HCEC 1CT (cell line): ENCODE measurements around the gene FUS.

Experiments used
- DNase-seq: peaks from one replicate; pipeline ENCODE4 v3.0.0-alpha.2; 2017

The FUS gene

DNA sequence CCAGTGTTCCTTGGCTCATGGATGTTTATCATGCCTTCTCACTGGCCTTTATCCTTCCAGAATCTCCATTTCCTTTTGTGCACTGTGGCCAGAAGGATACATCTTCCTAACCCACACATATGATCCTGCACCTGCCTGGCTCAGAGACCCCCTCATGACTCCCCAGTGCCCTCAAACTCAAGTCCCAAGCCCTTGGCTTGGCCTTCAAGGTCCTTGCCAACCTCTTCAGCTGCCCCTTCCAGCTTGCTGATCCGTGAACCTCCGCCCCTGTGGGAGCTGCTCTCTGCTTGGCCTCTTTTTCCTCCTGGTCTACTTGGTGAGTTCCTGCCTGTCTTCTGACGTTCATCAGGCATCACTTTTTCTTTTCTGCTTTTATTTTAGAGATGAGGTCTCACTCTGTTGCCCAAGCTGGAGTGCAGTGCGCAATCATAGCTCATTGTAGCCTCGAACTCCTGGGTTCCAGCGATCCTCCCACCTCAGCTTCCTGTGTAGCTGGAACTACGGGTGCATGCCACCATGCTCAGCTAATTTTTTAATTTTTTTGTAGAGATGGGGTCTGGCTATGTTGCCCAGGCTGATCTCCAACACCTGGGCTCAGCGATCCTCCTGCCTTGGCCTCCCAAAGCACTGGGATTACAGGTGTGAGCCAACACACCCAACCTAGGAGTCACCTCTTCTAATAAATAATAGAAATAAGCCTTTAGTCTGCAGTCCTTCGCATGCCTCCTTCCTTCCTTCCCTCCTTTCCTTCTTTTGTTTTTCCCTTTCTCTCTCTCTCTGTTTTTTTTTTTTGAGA lies 25.1 kb downstream of the FUS start:
- no peak for DNase-seq

DNA sequence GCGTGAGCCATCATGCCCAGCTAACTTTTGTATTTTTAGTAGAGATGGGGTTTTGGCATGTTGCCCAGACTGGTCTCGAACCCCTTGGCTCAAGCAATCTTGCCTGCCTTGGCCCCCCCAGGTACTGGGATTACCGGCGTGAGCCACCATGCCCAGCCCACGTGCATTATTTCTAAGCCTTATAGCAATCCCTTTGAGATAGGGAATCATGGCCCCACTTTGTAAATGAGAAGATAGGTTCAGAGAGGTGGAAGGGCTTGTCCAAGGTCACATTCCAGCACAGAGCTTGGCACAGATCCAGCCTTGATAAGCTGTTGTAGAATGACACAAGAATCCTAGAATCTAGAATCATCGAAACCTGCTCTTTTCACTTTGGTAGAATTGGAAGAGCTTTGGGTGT lies 26.8 kb downstream of the FUS start:
- DNase-seq = no peak

DNA sequence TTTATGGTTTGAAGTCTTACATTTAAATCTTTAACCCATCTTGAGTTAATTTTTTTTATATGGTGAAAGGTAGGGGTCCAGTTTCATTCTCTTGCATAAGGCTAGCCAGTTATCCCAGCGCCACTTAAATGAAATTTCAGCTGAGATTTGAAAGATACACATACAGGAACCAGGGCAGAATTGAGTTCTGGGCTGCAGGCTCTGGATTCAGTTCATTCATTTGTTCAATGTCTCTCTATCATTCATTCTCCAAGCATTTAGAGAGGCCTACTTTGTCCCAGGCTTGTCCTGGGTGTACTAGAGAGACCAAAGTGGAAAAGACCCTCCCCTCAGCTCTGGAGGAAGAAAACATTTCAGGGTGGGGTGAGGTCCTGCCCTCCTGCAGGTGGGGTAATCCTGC lies 33.4 kb downstream of the FUS start:
- no peak for DNase-seq

DNA sequence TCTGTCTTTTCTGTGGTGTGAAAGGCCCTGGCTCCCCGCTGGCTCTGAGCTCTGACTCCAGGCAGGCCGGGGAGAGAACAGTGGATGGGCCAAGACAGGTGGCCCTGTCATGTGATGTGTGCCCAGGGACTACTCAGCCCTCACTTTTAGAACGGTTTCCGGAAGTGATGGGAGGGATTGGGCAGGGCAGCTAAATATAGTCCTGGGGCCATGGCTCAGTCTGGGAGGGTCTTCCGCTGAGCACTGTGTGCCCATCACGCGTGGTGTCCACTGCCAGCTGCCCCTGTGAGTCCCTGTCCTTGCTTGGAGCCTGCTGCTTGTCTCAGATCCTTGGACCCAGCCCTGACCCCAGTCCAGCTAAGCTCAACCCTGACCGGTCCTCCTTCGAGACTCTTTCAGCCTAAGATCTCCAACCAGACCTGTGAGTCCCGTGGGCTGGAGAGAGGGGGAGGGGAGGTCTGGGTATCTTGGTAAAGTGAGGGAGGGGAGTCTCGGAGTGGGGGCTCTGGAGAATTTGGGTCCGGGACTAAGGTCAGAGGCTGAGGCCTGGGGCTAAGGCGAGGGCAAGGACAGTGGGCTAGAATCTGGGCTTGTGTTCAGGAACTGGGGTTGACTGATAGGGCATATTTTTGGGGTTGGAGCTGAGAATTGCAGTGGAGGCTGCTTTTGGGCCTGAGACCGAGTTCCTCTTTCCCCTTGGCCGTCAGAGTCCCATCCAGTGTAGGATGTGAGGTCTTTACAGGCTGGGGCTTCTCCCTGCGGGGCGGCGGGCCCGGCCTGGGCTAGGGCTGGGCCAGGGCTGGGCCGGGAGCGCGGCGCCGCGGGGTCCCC lies 34.2 kb downstream of the FUS start, which contains the start of gene TRIM72:
Gene TRIM72 (plus strand): TSS at position 243 of the 831 bp plus-strand sequence. CDS start 620 bp downstream, outside the sequence.
- DNase-seq = no peak

DNA sequence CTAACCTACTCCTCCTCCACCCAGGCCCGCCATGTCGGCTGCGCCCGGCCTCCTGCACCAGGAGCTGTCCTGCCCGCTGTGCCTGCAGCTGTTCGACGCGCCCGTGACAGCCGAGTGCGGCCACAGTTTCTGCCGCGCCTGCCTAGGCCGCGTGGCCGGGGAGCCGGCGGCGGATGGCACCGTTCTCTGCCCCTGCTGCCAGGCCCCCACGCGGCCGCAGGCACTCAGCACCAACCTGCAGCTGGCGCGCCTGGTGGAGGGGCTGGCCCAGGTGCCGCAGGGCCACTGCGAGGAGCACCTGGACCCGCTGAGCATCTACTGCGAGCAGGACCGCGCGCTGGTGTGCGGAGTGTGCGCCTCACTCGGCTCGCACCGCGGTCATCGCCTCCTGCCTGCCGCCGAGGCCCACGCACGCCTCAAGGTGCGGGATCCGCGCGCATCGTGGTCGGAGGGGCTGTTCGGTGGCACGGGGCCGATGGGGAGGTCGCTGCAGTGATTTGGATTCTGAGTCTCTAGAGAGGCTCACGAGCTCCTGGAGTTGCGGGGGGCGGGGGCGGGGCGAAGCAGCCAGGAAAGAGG lies 34.9 kb downstream of the FUS start:
- DNase-seq = no peak

DNA sequence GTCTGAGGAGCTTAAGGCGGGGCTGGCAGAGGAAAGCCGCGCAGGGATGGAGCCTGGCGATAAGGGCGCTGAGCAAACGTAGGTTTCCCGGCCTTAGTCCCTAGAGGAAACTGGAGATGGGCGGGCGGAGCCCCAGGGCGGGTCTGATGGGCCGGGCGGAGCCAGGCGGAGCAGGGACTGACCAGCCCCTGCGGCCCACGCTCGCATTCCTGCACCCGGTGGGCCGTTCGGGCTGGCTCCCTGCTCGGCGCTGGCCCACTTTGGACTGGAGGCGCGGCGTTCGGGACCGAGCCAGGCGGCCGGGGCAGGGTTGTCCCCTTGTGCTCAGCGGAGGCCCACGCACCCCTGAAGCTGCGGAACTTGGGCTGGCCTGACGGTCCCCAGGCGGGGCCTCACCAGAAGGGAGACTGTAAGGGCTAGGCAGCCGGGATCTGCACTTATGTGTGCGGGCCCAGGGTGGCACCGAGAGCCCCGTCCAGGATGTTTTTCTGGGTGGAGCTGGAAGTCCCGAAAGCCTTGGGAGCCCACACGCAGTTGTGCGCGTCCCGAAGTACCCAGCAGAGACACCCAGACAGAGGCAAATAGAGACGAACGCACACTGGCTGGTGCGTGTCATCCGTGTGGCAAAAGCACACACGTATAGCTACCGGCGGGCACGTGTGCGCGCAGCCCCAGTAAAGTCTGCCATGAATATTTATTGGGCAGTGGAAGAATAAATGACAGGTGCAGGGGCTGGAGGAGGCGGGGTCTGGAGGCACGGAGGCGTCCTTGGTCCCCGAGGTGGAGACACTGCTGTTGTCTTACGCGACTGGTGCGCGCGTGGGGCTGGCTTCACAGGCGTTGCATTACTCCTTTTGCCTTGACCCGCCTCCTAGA lies 35.6 kb downstream of the FUS start:
- no peak for DNase-seq

DNA sequence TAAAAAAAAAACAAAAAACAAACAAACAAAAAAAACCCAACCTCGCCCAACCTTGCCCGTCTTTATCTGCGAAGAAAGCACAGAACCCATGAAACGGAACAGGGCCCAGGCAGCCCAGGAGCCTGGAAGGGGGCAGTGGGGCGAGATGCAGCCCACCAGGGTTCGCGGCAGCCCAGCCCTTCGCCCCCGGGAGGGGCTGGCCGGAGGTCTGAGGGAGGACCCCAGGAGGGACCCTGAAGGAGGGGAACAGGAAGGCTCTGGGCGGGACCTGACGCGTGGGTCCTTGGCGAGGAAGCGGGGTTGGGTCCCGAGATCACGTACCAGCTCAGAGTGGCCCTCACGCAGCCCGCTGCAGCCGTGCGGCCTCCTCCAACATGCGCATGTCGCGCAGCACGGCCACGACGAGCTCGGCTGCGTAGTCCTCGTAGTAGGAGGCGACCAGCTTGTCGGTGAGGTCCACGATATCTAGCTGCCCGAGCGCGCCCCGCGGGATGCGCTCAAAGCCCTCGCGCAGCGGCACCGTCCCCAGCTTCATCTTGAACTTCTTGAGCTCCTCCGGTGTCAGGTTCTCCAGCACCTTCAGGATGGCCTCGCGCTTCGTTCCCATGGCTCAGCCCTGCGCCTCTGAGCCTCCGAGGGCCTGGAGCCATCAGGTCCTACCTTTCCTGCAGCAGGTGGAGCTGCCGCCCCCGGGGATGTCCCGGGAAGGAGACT lies 36.6 kb downstream of the FUS start, which contains the start of gene PYDC1:
Gene PYDC1 (minus strand): TSS at position 714 of the 714 bp plus-strand sequence. CDS start 107 bp downstream, at position 607.
- DNase-seq = no peak

DNA sequence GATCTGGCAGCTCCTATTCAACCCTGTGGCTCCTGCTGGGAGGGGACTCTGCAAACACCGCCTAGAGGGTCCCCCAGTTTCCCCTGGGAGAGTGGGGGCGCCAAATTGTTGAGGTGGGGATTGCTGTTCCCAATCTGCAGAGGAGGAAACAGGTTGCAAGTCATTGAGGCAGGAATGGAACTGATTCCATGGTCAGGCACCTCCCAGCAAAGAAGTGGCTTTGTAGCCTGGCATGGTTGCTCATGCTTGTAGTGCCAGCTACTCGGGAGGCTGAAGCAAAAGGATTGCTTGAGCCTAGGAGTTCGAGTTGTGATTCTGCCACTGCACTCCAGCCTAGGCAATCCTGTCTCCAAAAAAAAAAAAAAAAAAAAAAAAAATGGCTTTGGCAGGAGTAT lies 37.2 kb downstream of the FUS start:
- DNase-seq = no peak

DNA sequence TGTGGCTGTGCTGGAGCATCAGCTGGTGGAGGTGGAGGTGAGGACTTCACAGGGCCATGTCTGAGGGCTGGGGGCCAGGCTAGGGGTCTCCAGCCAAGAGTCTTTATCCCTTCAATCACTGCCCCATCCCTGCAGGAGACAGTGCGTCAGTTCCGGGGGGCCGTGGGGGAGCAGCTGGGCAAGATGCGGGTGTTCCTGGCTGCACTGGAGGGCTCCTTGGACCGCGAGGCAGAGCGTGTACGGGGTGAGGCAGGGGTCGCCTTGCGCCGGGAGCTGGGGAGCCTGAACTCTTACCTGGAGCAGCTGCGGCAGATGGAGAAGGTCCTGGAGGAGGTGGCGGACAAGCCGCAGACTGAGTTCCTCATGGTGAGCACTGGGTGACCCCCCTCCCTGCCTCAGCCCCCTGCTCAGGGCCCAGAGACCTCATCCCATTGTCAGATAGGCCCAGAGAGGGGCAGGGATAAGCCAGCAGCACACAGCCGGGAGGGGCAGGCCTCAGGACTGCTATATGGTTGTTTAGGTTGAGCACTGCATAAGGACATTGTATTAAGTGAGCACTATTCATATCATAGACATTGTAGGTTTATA lies 39.3 kb downstream of the FUS start:
- DNase-seq = no peak

DNA sequence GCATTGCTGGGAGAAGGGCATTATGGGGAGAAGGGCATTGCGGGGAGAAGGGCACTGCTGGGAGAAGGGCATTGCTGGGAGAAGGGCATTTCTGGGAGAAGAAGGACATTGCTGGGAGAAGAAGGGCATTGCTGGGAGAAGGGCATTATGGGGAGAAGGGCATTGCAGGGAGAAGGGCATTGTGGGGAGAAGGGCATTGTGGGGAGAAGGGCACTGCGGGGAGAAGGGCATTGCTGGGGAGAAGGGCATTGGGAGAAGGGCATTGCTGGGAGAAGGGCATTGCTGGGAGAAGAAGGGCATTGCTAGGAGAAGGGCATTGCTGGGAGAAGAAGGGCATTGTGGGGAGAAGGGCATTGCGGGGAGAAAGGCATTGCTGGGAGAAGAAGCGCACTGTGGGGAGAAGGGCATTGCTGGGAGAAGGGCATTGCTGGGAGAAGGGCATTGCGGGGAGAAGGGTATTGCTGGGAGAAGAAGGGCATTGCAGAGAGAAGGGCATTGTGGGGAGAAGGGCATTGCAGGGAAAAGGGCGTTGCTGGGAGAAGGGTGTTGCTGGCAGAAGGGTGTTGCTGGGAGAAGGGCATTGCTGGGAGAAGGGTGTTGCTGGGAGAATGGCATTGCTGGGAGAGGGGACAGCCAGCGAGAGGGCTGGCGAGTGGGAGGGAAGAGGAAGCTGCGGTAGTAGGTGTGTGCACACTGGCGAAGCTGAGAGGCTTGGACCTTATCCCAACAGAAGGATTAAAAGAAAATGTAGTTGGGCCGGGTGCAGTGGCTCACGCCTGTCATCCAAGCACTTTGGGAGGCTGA lies 41.6 kb downstream of the FUS start:
- no peak for DNase-seq

DNA sequence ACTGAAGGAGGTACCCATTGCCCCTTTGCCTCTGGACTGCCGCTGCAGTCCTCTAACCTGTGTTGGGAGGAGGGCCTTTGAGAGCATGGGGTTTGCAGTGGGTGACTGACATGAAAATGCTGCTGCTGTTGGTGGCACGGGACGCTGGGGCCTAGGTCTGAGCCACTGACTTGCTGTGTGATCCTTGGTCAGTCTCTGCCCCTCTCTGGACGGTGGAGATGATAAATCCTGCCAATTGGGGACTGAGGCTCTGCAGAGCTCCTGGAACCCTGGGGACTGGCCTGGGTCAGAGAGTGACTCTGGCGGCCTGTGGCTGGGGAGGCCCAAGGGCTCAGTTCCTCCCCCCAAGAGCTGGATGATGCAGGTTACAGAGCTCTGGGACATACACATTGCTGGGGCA lies 43.1 kb downstream of the FUS start:
- no peak for DNase-seq

DNA sequence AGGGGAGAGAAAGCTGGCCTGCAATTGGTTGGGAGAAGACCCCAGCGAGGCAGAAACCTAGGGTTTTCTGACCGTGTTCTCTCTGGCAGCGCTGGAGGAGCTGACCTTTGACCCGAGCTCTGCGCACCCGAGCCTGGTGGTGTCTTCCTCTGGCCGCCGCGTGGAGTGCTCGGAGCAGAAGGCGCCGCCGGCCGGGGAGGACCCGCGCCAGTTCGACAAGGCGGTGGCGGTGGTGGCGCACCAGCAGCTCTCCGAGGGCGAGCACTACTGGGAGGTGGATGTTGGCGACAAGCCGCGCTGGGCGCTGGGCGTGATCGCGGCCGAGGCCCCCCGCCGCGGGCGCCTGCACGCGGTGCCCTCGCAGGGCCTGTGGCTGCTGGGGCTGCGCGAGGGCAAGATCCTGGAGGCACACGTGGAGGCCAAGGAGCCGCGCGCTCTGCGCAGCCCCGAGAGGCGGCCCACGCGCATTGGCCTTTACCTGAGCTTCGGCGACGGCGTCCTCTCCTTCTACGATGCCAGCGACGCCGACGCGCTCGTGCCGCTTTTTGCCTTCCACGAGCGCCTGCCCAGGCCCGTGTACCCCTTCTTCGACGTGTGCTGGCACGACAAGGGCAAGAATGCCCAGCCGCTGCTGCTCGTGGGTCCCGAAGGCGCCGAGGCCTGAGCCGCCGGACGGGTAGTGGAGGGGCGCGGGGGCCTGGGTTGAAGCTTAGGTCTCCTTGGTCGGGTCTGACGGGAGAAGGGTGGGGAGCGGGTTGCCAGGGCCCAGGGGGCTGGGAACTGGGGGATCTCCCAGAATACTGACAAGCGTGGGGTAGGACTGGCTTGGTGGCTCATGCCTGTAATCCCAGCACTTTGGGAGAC lies 44.4 kb downstream of the FUS start:
- DNase-seq = no peak

DNA sequence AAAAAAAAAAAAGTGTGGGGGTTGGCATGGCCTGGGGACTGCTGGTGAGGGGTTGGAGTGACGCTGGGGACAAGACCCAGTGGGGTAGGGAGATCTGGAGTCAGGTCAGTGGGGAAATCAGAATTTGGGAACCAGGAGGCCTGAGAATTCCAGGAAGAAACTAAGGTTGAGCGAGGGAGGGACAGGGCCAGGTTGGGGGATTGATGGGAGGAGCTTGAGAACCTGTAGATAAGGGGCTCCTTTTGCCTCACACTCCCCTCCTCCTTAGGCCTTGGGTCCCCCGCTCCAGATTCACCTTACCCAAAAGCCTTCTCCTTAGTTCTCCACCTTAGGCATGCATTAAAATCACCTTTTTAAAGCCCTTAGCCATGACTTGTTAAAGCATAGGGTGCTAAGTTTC lies 45.3 kb downstream of the FUS start:
- DNase-seq = no peak

DNA sequence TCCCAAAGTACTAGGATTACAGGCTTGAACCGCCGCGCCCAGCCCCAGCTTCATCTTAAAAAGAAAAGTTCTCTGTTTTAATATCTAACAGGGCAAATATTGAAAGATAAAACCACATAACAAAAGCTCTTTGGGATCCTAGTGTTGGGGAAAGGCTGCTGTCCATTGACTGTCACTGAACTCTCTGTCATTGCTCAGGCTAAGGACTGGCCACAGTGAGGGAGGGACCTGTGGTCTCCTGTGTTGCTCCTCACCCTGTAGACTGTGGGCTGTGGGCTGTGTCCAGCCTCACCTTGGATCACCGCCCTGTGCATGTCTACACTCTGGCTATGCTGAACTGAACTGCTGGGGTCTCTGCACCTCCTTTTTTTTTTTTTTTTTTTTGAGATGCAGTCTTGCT lies 48.3 kb downstream of the FUS start:
- no peak for DNase-seq

DNA sequence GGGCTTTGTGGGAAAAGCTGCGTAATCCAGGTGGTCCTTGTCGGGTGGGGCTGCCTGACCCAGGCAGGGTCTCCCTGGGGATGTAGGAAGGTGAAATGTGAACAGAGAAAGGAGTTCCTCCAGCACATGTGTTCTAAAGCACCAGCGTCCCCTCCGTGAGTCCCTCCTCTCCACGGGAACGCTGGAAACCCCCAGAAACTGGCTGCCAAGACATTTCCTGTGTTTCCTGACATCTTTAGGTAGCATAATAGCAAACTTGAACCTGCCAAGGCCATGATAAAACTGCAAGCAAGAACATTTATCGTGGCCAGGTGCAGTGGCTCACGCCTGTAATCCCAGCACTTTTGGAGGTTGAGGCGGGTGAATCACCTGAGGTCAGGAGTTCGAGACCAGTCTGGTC lies 49.6 kb downstream of the FUS start:
- no peak for DNase-seq

DNA sequence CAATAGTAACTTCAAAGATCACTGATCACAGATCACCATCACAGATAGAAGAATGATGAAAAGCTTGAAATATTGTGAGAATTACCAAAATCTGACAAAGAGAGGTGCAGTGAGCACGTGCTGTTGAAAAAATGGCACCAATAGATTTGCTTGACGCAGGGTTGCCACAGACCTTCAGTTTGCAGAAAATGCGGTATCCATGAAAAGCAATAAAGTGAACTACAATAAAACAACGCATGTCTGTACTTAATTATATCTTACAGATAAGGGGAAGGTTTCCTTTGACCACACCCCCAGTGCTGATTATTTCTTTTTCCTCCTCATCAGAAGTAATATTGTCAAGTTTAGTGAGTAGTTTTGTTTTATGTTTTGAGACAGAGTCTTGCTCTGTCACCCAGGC lies 58.1 kb downstream of the FUS start:
- no peak for DNase-seq
